HG03558 (cell line): ENCODE results near the gene LCTL.

Source experiments
- ATAC-seq: cut with Tn5 transposase; IDR thresholded peaks from one replicate; pipeline ENCODE4 v1.9.1; 2021; ENCODE audit warnings: moderate number of reproducible peaks; ENCODE audit not compliant: unreplicated experiment; ENCODE audit errors: extremely low read depth

Gene LCTL

DNA sequence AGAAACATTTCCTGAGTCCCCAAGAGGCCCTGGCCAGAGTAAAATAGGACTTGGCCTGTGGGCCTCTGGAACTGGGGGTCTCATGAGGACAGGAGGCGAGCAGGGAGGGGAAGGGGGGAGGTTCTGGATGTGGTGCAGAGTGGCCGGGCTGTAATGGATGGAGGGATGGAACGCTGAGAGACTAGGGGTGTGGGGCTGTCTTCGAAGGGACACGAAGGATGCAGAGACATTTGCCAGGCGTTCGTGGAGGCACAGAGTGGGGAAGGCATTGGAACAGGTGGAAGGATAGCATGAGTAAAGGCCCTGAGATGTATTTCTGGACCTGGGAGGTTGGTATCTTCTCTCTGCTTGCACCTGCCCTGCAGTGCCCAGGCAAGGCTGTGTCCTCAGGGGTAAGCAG lies 2.1 kb upstream of the LCTL start:
- ATAC-seq = no peak

DNA sequence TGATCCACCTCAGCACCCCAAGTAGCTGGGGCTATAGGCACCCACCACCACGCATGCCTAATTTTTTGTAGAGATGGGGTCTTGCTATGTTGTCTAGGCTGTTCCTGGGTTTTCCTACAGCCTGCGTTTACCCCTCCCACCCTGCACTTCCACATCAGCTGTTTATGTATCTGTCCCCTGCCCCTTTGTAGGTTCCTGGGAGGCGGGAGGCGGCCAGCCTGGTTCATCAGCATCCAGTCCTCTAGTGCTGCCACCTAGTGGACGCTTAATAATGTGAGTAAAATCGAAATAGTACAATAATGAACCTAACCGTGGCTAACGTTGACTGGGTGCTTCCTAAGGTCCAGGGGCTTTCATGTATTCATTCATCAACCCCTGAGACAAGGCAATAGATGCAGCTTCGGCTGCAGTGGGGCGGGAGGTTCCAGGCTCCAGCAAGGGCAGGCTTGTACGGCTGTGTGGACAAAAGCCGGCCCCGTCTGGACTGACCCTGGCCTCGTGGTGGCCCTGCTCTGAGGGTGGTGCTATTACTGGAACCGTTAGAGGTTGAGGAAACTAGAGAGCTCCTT lies 1.2 kb upstream of the LCTL start:
- no peak for ATAC-seq

DNA sequence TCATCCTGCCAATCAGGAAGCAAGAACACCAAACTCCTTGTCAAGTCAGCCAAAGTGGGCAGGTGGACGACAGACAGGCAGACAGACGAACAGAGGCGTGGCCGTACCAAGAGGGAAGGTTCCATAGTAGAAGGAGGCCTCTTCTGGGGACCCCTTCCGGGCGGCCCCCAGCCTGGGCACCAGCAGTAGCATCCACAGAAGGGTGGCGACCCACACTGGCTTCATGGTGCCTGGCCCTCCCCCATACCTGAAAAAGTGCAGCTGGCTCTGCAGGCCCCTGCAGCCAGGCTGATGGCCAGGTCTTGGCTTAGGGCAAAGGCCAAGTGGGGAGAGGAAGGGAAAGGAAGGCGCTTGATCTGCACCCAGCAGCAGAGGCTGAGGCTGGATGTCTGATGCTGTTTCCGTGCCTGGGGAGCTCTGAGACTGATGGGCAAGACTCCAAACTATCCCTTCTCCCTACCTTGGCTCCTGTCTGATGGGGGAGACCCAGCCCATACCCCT lies 607 bp downstream of the LCTL start:
- ATAC-seq = no peak

DNA sequence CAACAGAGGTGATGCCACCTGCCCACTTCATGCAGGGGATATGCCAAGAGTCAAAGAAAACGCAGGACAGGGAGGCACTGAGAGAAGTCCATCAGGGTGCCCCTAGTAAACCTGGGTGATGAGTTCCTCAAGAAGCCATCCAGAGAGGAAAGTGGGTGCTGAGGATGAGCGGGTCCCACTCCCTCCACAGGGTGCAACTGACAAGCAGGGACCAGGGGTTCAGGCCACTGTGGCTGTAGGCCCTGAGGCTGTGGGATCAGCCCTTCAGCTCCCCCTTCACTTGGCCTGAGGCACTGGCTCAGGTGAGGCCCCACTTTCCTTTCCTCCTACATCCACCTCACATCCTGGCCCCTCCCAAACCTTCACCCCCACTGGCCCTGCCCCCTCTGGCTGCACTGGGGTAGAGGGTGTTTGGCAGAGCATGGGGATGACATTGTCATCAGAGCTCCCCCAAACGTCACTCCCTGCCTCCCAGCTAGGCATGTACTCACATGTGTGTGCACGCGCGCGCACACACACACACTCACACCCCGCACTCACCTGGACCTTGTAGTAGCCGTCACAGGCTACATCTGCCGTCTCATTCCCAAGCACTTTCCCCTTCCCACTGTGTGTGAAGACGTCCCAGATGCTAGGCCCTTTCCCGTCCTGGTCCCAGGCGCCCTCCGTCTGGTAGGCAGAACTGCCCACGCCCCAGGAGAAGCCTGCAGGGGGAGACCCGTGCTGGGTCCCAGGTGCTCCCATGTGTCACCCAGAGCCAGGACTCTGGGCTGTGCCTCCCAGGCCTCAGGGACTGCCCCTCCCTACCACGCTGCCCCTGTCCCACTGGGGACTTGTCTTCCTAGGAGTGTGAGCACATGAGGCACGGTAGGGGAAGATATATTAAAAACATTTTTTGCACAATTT lies 1.4 kb downstream of the LCTL start:
- ATAC-seq = no peak

DNA sequence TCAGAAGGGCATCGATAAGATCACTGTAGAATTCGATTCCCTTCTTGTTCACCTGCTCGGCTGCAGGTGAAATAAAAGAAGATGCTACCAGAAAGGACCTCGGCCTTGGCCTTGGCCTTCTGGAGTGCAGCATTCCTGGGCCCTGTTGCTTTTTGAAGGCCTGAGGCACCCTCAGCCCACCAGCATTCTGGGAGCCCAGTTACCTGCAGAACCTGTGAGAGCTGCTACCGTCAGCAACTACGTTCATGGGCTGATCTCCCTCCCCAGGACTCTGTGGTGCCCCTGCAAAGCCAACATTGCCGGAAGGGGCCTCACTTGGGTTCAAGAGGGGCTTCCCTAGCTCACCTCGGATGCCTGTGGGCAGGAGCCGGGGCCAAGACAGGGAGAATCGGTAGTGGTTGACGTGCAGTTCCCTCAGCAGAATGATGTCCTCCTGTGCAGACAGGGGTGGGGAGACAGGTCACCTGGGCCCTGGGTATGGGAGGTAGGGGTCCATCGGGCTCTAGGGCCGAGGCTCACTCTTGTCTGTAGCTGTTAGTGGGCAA lies 2.2 kb downstream of the LCTL start:
- no peak for ATAC-seq

DNA sequence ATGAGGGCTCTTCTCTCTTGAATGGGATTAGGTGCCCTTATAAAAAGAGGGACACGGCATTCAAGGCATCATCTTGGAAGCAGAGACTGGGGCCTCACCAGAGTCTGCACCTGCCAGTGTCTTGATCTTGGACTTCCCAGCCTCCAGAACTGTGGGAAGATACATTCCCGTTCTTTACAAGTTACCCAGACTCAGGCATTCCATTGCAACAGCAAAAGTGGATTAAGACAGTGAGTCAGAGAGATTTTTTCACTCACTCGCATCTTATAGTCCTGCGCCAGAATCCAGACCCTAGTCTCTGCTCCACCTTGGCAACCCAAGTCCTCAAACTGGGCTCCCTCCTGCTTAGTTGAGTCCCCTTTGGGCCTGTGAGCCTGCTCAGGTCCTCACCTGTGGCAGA lies 2.7 kb downstream of the LCTL start:
- ATAC-seq = no peak

DNA sequence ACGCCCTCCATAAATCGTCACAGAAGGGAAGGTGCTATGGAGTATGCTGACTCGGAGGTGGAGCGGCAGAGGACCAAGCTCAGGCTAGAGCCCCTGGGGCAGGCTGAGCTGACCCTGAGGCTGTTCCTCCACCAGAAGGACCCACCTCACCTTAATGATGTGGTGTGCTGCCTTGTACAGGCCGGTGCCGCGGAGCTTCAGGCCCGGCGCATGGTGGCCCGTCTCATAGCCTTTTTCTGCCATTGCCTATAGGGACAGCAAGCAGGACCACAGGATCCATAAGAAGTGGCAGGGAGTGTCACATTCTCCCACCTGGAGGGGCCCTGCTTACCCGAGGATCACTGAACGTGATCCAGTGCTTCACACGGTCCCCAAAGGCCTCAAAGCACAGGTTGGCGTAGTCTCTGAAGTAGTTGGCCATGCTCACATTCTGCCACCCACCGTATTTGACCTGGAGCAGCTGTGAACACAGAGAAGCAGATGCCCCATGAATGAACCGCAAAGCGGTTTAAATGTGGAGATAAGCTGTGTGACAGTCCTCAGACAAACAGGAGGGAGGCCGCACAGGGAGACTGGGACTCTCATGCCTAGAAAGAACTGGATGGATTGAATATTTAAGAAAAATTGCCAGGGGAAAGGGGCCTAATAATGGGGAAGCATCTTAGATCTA lies 4.8 kb downstream of the LCTL start:
- no peak for ATAC-seq

DNA sequence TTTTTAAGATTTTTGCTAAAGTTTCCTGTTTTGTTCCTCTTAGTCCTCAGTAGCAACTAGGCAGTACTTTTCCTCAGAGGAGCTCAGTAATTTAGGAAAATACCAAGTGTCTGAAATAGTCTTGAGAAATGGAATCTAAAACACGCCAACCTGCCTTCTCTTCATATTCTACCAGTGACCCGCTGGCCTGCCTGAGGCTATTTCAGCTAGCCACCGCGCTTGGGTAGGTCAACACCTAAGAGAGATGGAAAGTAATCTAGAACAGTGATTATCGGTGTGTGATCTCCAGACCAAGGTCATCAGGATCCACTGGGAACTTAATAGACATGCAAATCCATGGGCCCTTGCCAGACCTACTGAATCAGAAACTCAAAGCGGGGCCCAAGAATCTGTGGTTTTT lies 7.5 kb downstream of the LCTL start:
- no peak for ATAC-seq

DNA sequence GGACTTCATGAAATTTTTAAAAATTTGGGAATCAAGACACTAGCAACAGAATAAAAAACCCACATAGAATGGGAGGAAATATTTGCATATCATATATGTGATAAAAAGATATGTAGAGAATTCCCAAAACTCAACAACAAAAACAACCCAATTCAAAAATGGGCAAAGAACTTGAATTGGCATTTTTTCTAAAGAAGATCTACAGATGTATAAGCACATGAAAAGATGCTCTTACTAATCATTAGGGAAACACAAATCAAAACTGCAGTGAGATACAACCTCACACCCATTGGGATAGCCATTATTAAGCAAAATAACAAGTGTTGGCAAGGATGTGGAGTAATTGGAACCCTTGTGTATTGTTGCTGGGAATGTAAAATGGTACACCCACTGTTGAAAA lies 10.1 kb downstream of the LCTL start:
- ATAC-seq = no peak

DNA sequence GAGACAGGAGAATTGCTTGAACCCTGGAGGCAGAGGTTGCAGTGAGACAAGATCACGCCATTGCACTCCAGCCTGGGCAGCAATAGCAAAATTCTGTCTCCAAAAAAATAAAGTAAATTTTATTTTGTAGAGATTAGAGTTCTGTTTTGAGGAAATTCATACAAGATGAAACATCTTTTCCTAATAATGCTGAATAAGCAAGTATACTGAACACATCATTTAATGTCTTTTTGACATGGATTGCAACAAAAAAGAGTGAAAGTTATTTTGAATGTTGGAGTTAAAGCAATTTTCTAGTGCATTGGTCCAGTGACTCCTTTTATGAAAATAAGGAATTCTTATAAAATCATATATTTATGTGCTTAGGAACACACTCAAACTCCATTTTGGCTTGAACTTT lies 20.5 kb downstream of the LCTL start:
- ATAC-seq = no peak

DNA sequence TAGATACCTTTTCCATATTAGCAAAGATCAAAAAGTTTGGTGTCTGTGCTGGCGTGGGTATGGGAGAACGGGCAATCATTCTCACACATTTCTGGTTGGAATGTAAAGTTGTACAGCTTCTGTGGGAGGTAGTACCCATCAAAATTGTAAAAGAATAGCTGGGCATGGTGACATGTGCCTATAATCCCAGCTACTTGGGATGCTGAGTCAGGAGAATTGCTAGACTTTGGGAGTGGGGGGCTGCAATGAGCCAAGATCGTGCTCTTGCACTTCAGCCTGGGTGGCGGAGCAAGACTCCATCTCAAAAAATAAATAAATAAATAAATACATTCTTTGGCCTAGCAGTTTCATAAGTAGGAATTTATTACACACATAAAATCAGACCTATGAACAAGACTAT lies 22.9 kb downstream of the LCTL start:
- ATAC-seq = no peak

DNA sequence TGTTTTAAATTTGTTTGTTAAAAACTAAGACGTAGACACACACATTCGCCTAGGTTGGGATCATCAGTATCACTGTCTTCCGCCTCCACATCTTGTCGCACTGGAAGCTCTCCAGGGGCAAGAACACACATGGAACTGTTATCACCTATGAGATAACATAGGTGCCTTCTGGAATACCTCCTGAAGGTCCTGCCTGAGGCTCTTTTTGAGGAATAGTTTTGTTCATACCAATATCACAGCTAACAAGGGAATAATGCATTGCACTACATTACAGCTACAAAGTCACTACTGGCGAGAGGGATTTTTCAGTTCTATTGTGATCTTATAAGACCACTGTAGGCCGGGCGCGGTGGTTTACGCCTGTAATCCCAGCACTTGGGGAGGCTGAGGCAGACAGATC lies 30.7 kb downstream of the LCTL start:
- no peak for ATAC-seq

DNA sequence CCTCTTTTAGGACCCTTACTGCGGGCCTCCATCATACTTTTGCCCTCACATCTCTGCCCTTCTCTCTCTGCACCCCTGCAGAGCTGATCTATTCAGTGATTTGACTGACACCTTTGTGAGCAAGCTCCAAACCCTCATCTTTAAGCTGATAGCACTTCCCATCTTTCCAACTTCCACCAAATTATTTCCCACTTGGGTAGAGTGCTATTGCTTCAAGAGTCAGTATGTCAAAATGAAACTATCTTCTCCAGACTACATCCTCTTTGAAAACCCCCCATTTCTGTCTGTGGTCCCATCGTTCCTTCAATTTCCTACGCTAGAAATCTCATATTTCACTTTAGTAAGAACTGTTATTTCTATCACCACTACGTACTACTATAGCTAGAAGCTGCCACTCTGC lies 41.0 kb downstream of the LCTL start:
- ATAC-seq = no peak

DNA sequence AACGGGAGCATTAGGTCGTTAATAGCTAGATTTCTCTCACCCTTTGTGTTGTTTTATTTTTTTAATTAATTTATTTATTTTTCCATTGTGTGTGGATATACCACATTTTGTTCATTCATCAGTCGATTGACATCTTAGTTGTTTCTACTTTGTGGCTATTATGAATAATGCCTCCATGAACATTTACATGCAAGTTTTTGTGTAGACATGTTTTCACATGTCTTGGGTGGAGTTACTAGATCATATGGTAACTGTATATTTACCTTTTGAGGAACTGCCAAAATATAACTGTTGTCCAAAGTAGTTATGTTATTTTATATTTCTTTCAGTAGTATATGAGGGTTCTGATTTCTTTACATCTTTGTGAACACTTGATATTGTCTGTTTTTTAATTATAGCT lies 41.9 kb downstream of the LCTL start:
- ATAC-seq = no peak

DNA sequence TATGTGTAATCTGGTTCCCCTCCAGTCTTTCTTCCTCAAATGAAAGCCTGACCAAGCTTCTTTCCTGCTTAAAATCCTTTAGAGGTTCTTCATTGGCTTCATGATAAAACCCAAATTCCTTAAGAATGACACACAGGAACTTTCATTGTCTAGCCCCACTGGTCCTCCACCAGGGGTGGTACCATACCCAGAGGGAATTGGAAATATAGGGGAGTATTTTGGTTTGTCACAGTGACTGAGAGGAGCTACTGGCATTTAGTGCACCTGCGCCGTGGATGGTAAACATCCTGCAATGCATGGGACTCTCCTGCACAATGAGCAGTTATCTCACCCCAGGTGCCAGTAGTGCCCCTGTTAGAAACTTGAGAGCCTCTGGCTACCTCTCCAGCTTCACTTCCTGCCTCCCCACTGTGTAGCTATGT lies 49.9 kb downstream of the LCTL start:
- no peak for ATAC-seq

DNA sequence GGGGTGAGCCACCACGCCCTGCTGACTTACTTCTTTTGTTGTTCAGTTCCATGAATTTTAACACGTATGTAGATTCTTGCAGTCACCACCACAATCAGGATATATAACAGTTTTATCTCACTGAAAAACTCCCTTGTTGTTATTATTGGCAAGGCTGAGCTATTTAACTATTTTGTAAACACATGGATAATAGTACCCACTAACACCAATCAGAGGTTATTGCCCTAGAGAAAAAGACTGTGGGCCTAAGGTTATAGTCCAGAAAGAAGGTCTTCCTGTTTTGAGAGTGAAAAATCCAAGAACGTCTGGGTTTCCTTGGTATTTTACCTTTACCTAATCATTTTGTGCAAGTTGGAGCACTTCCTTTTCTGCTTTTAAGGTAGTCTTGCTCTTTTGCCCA lies 51.2 kb downstream of the LCTL start:
- ATAC-seq = no peak

DNA sequence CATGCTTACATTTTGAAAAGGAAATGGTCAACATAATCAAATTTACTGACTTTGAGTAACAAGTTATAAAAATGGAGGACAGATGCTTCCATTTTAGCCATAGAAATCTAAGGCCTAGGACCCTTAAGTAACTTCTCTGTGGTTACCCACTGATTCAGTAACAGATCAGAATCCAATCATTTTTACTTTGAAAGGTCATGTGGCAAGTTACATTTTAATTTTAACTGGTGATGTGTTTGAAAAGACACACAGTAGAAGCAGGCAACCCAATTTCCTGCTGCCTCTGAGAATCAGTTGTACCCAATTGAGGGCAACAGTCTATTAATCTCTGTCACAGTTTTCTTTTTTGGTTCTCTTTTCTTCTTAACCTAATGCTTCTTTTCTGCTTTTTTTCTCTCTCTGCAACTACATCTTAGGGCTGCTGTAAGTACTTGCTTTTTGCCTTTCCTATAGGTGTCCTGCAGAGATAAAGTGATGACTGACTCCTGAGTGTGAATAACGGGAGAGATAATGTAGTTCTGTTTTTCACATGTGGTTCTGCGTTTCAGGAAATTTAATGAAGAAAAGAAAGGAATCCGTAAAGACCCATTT lies 57.4 kb downstream of the LCTL start:
- no peak for ATAC-seq

DNA sequence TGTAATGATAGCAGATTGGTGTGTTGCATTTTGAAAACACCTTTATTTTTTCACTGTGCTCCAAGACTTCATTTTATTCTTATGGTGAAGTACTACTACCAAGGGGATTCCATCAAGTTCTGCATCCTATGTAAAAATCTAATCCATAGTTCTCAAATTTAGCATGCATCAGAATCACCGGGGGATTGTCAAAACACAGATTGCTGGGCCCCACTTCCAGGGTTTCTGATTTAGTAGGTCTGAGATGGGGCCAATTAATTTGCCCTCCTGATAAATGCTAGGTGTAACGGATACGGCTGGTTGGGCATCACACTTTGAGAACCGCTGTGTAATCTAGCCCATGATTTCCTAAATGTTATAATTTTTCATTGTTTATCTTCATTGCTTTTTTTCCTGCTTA lies 60.0 kb downstream of the LCTL start:
- no peak for ATAC-seq

DNA sequence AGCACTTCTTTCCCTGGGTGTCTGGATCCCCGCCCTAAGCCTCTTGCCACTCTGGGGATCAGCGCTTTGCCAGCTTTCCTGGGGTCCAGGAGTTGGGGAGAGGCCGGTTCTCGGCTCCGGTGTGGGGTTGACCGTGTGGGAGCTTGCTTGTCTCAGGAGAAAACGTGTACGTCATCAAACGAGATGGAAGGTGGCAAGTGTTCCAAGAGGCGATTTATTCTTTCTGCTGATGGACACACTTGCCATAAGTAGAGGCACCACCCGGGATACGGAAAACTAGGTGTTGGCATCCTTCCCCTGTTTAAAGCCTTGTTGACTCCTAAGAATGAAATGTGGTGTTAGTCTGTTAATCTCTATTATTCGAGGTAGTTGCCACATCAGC lies 60.4 kb downstream of the LCTL start:
- ATAC-seq = no peak

DNA sequence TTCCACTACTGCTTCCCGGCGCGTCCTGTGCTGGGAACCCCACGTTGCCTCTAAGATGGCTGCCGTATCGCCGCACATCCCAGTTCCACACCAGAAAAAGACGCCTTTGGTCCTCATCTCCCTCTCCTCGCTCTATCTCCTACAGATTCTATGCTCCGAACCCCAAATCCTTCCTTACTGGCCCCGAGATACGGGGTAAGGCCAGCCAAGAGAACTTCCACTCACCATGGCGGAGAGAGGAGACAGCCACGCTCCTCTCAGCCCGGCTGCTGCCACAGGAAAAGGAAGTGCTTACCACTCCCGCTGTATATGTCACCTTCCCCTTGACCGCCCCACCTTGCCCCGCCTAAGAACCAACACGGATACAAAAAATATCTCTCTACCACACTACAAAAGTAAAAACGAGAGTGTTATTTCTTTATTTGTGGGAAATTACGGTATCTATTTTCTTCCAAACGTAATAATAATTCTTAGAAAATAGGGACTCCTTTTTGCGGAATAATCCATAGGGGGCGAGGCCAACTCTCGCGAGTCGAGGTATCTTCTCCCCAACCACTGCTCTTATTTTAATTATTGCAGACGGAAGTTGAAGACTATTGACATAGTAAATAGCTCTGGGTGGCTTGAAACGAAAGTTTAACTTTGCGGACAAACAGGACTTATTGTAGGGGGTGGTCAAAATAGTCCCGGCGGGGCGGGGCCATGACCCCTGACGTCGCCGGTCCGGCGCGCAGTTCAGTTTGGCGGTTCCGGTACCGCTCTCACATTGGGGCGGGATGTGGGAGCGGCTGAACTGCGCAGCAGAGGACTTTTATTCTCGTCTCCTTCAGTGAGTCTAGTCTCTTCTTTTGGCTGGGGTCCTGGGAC lies 61.0 kb downstream of the LCTL start, which contains the start of the genes RPL4 and ZWILCH:
Gene RPL4 (minus strand): TSS at position 293 of the 867 bp plus-strand sequence. CDS start 65 bp downstream, at position 228.
Gene ZWILCH (plus strand): TSS at position 764 of the 867 bp plus-strand sequence. CDS start 13 bp downstream, at position 777.
- no peak for ATAC-seq
